Measurements from ENCODE around the gene WWC2. TPM values are rescaled to one million over a fixed set of nuclear protein-coding genes. Genes with fewer than 3 reads are reported as not detected.

Gene WWC2
- total RNA-seq, 4 donors from 2014 or later, result 4.5 to 10.7 (median 8.6) TPM

GRCh38 chr4:183328832-183329231 is 229.8 kb downstream of the WWC2 start:
- H3K9me3 ChIP-seq, result no peaks in the 10 kb centered on the region
- in situ Hi-C loops (cut with MboI; ENCODE audit: low sequenced_read_pairs in 4 of 4), result no loop called here
- no peak overlapping the region for H3K4me3 ChIP-seq
- no peak overlapping the region for H3K27ac ChIP-seq
- H3K4me1 ChIP-seq, result no peaks in the 10 kb centered on the region
- ATAC-seq (no peak), DNase-seq (no peak)
- H3K36me3 ChIP-seq, result no peaks in the 10 kb centered on the region
- TF ChIP-seq CTCF (IDR thresholded peaks at IDR 0.05 in 4 of 5, conservative IDR thresholded peaks at IDR 0.05 in 1 of 5) (no peak), POLR2A (IDR thresholded peaks at IDR 0.05) (no peak)
- no peaks in the 10 kb centered on the region for H3K27me3 ChIP-seq
- intact Hi-C loops (cut with DNase I; ENCODE audit: low total_unique reads), result no loop called here

- in situ Hi-C loops (cut with MboI; ENCODE audit: low sequenced_read_pairs in 4 of 4) (no loop called here), intact Hi-C loops (cut with DNase I; ENCODE audit: low total_unique reads) (no loop called here)
- H3K27me3 ChIP-seq, result no peaks in the 10 kb centered on the region
- no peak for DNase-seq
- TF ChIP-seq POLR2A (IDR thresholded peaks at IDR 0.05) (no peak), CTCF (IDR thresholded peaks at IDR 0.05 in 4 of 5, conservative IDR thresholded peaks at IDR 0.05 in 1 of 5) (no peak)
- H3K27ac ChIP-seq, result no peak overlapping the region
- H3K4me1 ChIP-seq, result no peaks in the 10 kb centered on the region
- no peak overlapping the region for H3K4me3 ChIP-seq
- no peaks in the 10 kb centered on the region for H3K9me3 ChIP-seq
- no peaks in the 10 kb centered on the region for H3K36me3 ChIP-seq
- ATAC-seq, result no peak
Measured at GRCh38 chr4:183329244-183329643, 230.2 kb downstream of the WWC2 start.

- no peak for TF ChIP-seq POLR2A (IDR thresholded peaks at IDR 0.05)
- no peak for TF ChIP-seq CTCF (IDR thresholded peaks at IDR 0.05 in 4 of 5, conservative IDR thresholded peaks at IDR 0.05 in 1 of 5)
- no peak for ATAC-seq
- Histone ChIP-seq H3K27me3 (no peaks in the 10 kb centered on the region), H3K27ac (no peak overlapping the region), H3K9me3 (no peaks in the 10 kb centered on the region), H3K4me3 (no peak overlapping the region), H3K36me3 (no peaks in the 10 kb centered on the region), H3K4me1 (no peaks in the 10 kb centered on the region)
- no peak for DNase-seq
- in situ Hi-C loops (cut with MboI; ENCODE audit: low sequenced_read_pairs in 4 of 4) (no loop called here), intact Hi-C loops (cut with DNase I; ENCODE audit: low total_unique reads) (no loop called here)
Measured at GRCh38 chr4:183329954-183330742, 231.1 kb downstream of the WWC2 start.

GRCh38 chr4:183330841-183331240 is 231.8 kb downstream of the WWC2 start:
- H3K27ac ChIP-seq, result no peak overlapping the region
- in situ Hi-C loops (cut with MboI; ENCODE audit: low sequenced_read_pairs in 4 of 4), result no loop called here

More at GRCh38 chr4:183330841-183331240, 231.8 kb downstream of the WWC2 start:
- no peaks in the 10 kb centered on the region for H3K36me3 ChIP-seq
- no peak overlapping the region for H3K4me3 ChIP-seq
- no peaks in the 10 kb centered on the region for H3K4me1 ChIP-seq
- no peak for TF ChIP-seq CTCF (IDR thresholded peaks at IDR 0.05 in 4 of 5, conservative IDR thresholded peaks at IDR 0.05 in 1 of 5)
- TF ChIP-seq POLR2A (IDR thresholded peaks at IDR 0.05), result no peak
- DNase-seq (no peak), ATAC-seq (no peak)
- intact Hi-C loops (cut with DNase I; ENCODE audit: low total_unique reads), result no loop called here
- H3K27me3 ChIP-seq, result no peaks in the 10 kb centered on the region
- H3K9me3 ChIP-seq, result no peaks in the 10 kb centered on the region

Measured in gastrocnemius medialis (tissue), 4 donors.